Bladder microvascular endothelial cell (primary cell): Measurements from ENCODE around the gene KDM4B. TPM values are rescaled to one million over a fixed set of nuclear protein-coding genes. Genes with fewer than 3 reads are reported as not detected.

Experiments
- total RNA-seq: library from RNA; depleted of rRNA; stranded (reverse); fragments of >200 nt; gene quantifications from 2 replicates; pipeline ENCODE4 v1.2.3, GENCODE V29; 2014

Gene KDM4B
- total RNA-seq = 9.7 and 21.3 TPM in 2 replicates

DNA sequence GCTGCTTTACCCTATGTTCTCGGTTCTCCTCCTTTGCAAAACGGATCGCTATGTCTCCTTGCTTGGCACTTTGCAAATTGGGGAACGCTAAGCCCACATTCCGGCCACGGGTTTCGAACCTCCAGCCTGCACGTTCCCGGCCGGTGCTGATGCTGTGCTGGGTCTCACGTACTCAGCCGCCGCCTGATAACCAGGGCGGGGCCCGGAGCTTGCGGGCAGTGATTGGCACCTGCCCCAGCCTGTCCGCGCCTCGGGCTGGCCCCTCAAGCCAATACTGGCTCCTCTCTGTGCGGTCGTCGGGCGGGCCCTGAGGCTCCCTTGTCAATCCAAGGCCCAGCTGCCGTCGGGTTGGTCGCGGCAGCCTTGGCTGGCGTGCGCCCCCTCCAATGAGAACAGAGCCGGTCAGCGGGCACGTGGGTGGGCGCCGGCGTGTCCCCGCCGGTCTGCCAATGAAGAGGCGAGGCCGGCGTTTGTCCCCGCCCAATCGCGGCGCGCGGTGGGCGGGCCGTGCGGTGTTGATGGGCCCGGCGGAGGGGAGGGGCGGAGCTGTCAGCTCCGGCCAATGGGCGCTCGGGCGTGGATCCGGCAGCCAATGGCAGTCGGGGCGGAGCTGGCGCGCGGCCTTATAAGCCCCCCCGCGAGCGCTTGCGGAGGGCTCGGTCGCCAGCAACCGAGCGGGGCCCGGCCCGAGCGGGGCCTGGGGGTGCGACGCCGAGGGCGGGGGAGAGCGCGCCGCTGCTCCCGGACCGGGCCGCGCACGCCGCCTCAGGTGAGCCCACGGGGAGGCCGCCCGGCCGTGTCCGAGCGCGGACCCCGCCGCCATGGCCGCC lies at the start of gene KDM4B:
Gene KDM4B, plus strand, starts transcription at position 652 of the 830 bp plus-strand sequence. CDS start 63,778 bp downstream, outside the sequence.

Other genes with a start within 250 kb of the KDM4B start
- gene DPP9, start 245.3 kb upstream of the KDM4B start, total RNA-seq = 24.4 and 34.0 TPM in 2 replicates
- gene FEM1A, start 177.4 kb upstream of the KDM4B start, total RNA-seq = 9.9 and 15.5 TPM in 2 replicates
- gene TICAM1, start 137.4 kb upstream of the KDM4B start, total RNA-seq = 3.1 and 7.0 TPM in 2 replicates
- 83.9 and 93.2 TPM in 2 replicates for gene PLIN3, start 101.4 kb upstream of the KDM4B start, total RNA-seq
- under 0.01 TPM in 1 of 2 replicates, not detected in the other for gene ARRDC5, start 66.2 kb upstream of the KDM4B start, total RNA-seq
- 43.7 and 54.9 TPM in 2 replicates for gene UHRF1, start 59.6 kb upstream of the KDM4B start, total RNA-seq